GM21717 (cell line): ENCODE measurements around the gene TATDN2.

Experiments
- ATAC-seq: cut with Tn5 transposase; IDR thresholded peaks from one replicate; pipeline ENCODE4 v1.9.1; 2021; ENCODE audit warnings: mild to moderate bottlenecking, moderate library complexity; ENCODE audit not compliant: unreplicated experiment

The TATDN2 gene

GRCh38 chr3:10248184-10248983 is at the start of gene TATDN2:
Gene TATDN2, plus strand, starts transcription at chr3:10248459. Its CDS starts 742 bp downstream, at chr3:10249201.
- peak; percentile 96 for ATAC-seq

- ATAC-seq, result peak; percentile 73
These were observed 49.3 kb upstream of the TATDN2 start for GRCh38 chr3:10198761-10199649.

GRCh38 chr3:10204921-10205320 is 43.3 kb upstream of the TATDN2 start:
- no peak for ATAC-seq

- ATAC-seq, result no peak
These were observed 42.7 kb upstream of the TATDN2 start for GRCh38 chr3:10205451-10206165.

- no peak for ATAC-seq
These were observed 42.1 kb upstream of the TATDN2 start for GRCh38 chr3:10206166-10206511.

- no peak for ATAC-seq
These were observed 35.0 kb upstream of the TATDN2 start for GRCh38 chr3:10213156-10213792.

- ATAC-seq, result no peak
These were observed 32.5 kb upstream of the TATDN2 start for GRCh38 chr3:10215578-10216368.

- no peak for ATAC-seq
These were observed 30.9 kb upstream of the TATDN2 start for GRCh38 chr3:10217359-10217758.

- no peak for ATAC-seq
These were observed 28.5 kb upstream of the TATDN2 start for GRCh38 chr3:10219737-10220136.

- peak; percentile 63 for ATAC-seq
These were observed 24.3 kb upstream of the TATDN2 start for GRCh38 chr3:10223676-10224639.

GRCh38 chr3:10224794-10225665 is 23.2 kb upstream of the TATDN2 start:
- ATAC-seq, result peak; percentile 39

- no peak for ATAC-seq
These were observed 22.0 kb upstream of the TATDN2 start for GRCh38 chr3:10226293-10226692.

- ATAC-seq, result no peak
These were observed 19.9 kb upstream of the TATDN2 start for GRCh38 chr3:10228248-10228950.

GRCh38 chr3:10229576-10229975 is 18.7 kb upstream of the TATDN2 start:
- ATAC-seq, result no peak

- no peak for ATAC-seq
These were observed 16.1 kb upstream of the TATDN2 start for GRCh38 chr3:10232137-10232536.

GRCh38 chr3:10233988-10234387 is 14.3 kb upstream of the TATDN2 start:
- no peak for ATAC-seq

- ATAC-seq, result no peak
These were observed 13.6 kb upstream of the TATDN2 start for GRCh38 chr3:10234526-10235230.
